SK-N-SH (cell line): ENCODE results near the gene LAIR2. TPM values are rescaled to one million over a fixed set of nuclear protein-coding genes. Genes with fewer than 3 reads are reported as not detected.

ENCODE experiments used
- CTCF ChIA-PET: fragments of 300-600, 350-600 bp; formaldehyde crosslinking; extraction: SDS; loops from one replicate; lab custom pipeline; 2021; lab: Yijun Ruan, JAX
- POLR2A ChIA-PET: fragments of 350-600 bp; sonication (Branson Sonifier 250); formaldehyde crosslinking; extraction: SDS; loops from one replicate; lab custom pipeline; 2020; ENCODE audit warnings: antibody characterized with exemption, inconsistent platforms; lab: Yijun Ruan, JAX
- DNase-seq: peaks from one replicate; pipeline ENCODE4 v3.0.0; 2012
- H2AFZ ChIP-seq: fragments of 200-600 bp; sonication (generic); 2 replicates; pipeline ENCODE4 v1.8.1; 2016; ENCODE audit warnings: antibody characterized with exemption, mild to moderate bottlenecking, low read depth
- H3F3A ChIP-seq: fragments of 200-600 bp; sonication (generic); replicated peaks from 2 replicates; pipeline ENCODE3; 2016; ENCODE audit warnings: antibody characterized with exemption, mild to moderate bottlenecking; ENCODE audit not compliant: insufficient read depth
- H3K27ac ChIP-seq, 2 experiments: fragments of 200-500 bp in 1 of 2; fragments of 200-600 bp in 1 of 2; sonication (Bioruptor generic) in 1 of 2; sonication (generic), shearing (Covaris generic) in 1 of 2; 2 replicates each; pipeline versions ENCODE4 v1.5.1 to v1.6.1; 2014 to 2016; ENCODE audit warnings: low read depth in 2 of 2, inconsistent platforms in 1 of 2, low read length in 1 of 2, mild to moderate bottlenecking in 1 of 2, mixed read lengths in 1 of 2
- H3K27me3 ChIP-seq: fragments of 200-600 bp; sonication (generic), shearing (Covaris generic); 2 replicates; pipeline ENCODE4 v1.6.1; 2016; ENCODE audit warnings: mixed run types; ENCODE audit not compliant: insufficient read depth
- H3K36me3 ChIP-seq, 2 experiments: fragments of 200-500 bp in 1 of 2; fragments of 200-600 bp in 1 of 2; sonication (Bioruptor generic) in 1 of 2; sonication (generic) in 1 of 2; replicated peaks in 1 of 2; 2 replicates each; pipeline versions ENCODE3 to v1.5.1; 2014 to 2016; ENCODE audit warnings: low read length in 1 of 2, mild to moderate bottlenecking in 1 of 2; ENCODE audit not compliant: insufficient read depth in 2 of 2, control insufficient read depth in 1 of 2
- H3K4me1 ChIP-seq, 2 experiments: fragments of 200-500 bp in 1 of 2; fragments of 200-600 bp in 1 of 2; sonication (Bioruptor generic) in 1 of 2; sonication (generic), shearing (Covaris generic) in 1 of 2; 2 replicates each; pipeline versions ENCODE4 v1.5.1 to v1.6.1; 2014 to 2016; ENCODE audit warnings: low read depth in 1 of 2, low read length in 1 of 2, mixed run types in 1 of 2; ENCODE audit not compliant: insufficient read depth in 2 of 2, control insufficient read depth in 1 of 2
- H3K4me2 ChIP-seq: fragments of 200-600 bp; sonication (generic), shearing (Covaris generic); 2 replicates; pipeline ENCODE4 v1.6.1; 2017; ENCODE audit warnings: mixed run types
- H3K4me3 ChIP-seq, 2 experiments: fragments of 200-500 bp in 1 of 2; fragments of 200-600 bp in 1 of 2; sonication (Bioruptor generic) in 1 of 2; sonication (generic), shearing (Covaris generic) in 1 of 2; 2 replicates each; pipeline versions ENCODE4 v1.5.1 to v1.8.1; 2014 to 2016; ENCODE audit warnings: low read depth in 2 of 2, inconsistent platforms in 1 of 2, low read length in 1 of 2, mild to moderate bottlenecking in 1 of 2, mixed read lengths in 1 of 2, moderate library complexity in 1 of 2
- H3K79me2 ChIP-seq: fragments of 200-600 bp; sonication (generic); 2 replicates; pipeline ENCODE4 v1.8.1; 2017; ENCODE audit warnings: mild to moderate bottlenecking; ENCODE audit not compliant: insufficient read depth
- H3K9ac ChIP-seq: fragments of 200-600 bp; sonication (generic); 2 replicates; pipeline ENCODE4 v1.6.1; 2017; ENCODE audit warnings: mixed run types
- H3K9me2 ChIP-seq: fragments of 200-600 bp; sonication (generic); 2 replicates; pipeline ENCODE4 v1.6.1; 2017; ENCODE audit warnings: mixed run types
- H3K9me3 ChIP-seq: fragments of 200-600 bp; sonication (generic); 2 replicates; pipeline ENCODE4 v1.6.1; 2017; ENCODE audit warnings: mixed run types, mild to moderate bottlenecking, moderate library complexity
- H4K20me1 ChIP-seq: fragments of 200-600 bp; sonication (generic); 2 replicates; pipeline ENCODE4 v1.6.1; 2017; ENCODE audit warnings: mild to moderate bottlenecking, mixed run types; ENCODE audit not compliant: insufficient read depth
- CTCF ChIP-seq: fragments of 200-600 bp; sonication (generic); IDR thresholded peaks from 2 replicates; pipeline ENCODE4 v1.6.1; 2017; ENCODE audit warnings: antibody characterized with exemption, mild to moderate bottlenecking, moderate library complexity
- ELF1 ChIP-seq: IDR thresholded peaks from 2 replicates; pipeline ENCODE4 v1.4.0; 2012
- EP300 ChIP-seq, 2 experiments: IDR thresholded peaks; 2 replicates each; pipeline versions ENCODE4 v1.4.0 to v1.6.1; 2012; ENCODE audit warnings: borderline replicate concordance in 1 of 2, low read depth in 1 of 2, low read length in 1 of 2
- FOXJ3 ChIP-seq: sonication (generic); formaldehyde crosslinking; IDR thresholded peaks from 2 replicates; pipeline ENCODE4 v1.5.1; 2020; ENCODE audit warnings: mild to moderate bottlenecking, missing genetic modification reagents
- IRF3 ChIP-seq: fragments of 150-350 bp; IDR thresholded peaks from 2 replicates; pipeline ENCODE4 v1.6.1; 2016; ENCODE audit warnings: mild to moderate bottlenecking, low read depth, low read length
- MAX ChIP-seq: IDR thresholded peaks from 2 replicates; pipeline ENCODE4 v1.4.0; 2012; ENCODE audit warnings: low read depth
- NRF1 ChIP-seq: IDR thresholded peaks from 2 replicates; pipeline ENCODE4 v1.6.1; 2012; ENCODE audit warnings: low read depth, mild to moderate bottlenecking, low read length
- PBX3 ChIP-seq: IDR thresholded peaks from 2 replicates; pipeline ENCODE4; 2012
- RAD21 ChIP-seq: IDR thresholded peaks from 2 replicates; pipeline ENCODE4 v1.6.1; 2012; ENCODE audit warnings: mild to moderate bottlenecking, low read length
- REST ChIP-seq: IDR thresholded peaks from 2 replicates; pipeline ENCODE4 v1.6.1; 2012; ENCODE audit warnings: mild to moderate bottlenecking, low read depth, low read length, moderate library complexity
- SMC3 ChIP-seq: IDR thresholded peaks from 2 replicates; pipeline ENCODE4 v1.6.1; 2012; ENCODE audit warnings: low read depth, low read length, improper control_type of control experiment
- TAF1 ChIP-seq: IDR thresholded peaks from 2 replicates; pipeline ENCODE4 v1.6.1; 2012; ENCODE audit warnings: low read depth, mild to moderate bottlenecking, low read length, moderate library complexity, borderline replicate concordance
- TCF12 ChIP-seq: IDR thresholded peaks from 2 replicates; pipeline ENCODE4 v1.4.0; 2012
- USF2 ChIP-seq: fragments of 150-350 bp; IDR thresholded peaks from 2 replicates; pipeline ENCODE4 v1.6.1; 2017; ENCODE audit warnings: antibody characterized with exemption, low read length, low read depth, borderline replicate concordance
- YY1 ChIP-seq: IDR thresholded peaks from 2 replicates; pipeline ENCODE4 v1.4.0; 2012; ENCODE audit warnings: low read depth, mild to moderate bottlenecking
- WGBS: methylation state at CpG from one replicate; pipeline ENCODE4 v1.1.6; 2017; ENCODE audit warnings: low lambda C conversion rate; 5-methylcytosine and 5-hydroxymethylcytosine counted together
- polyA plus RNA-seq, 3 experiments: library from polyadenylated mRNA; depleted of rRNA; stranded (reverse); fragments of >200 nt; gene quantifications; 2 replicates each; pipeline ENCODE4 v1.2.3, GENCODE V29; 2012

The LAIR2 gene
- polyA plus RNA-seq, 1 of the 3 experiments (the other 2 are of a cell fraction), result not detected

GRCh38 chr19:54458648-54459281, 43.9 kb upstream of the LAIR2 start:
- H3K79me2 ChIP-seq, result peaks cover 16% of the 10 kb centered on the region; the same call in 1 of the 2 replicates
- CTCF ChIA-PET, result no interaction called here
- H3K27me3 ChIP-seq, result no peaks in the 10 kb centered on the region
- TF ChIP-seq ELF1 (no peak), FOXJ3 (CRISPR knock-in tag) (no peak), SMC3 (no peak), NRF1 (no peak)
- peaks cover 11% of the 10 kb centered on the region for H3F3A ChIP-seq
- no peaks in the 10 kb centered on the region for H3K9me3 ChIP-seq
- no peak overlapping the region for H3K4me3 ChIP-seq
- 92% methylated on average over 10 of the region's 11 CpGs for WGBS
- H2AFZ ChIP-seq, result no peak overlapping the region
- no peak for DNase-seq
- H3K9ac ChIP-seq, result no peak overlapping the region
- H3K27ac ChIP-seq, result no peak overlapping the region
- H4K20me1 ChIP-seq, result peaks cover 51% of the 10 kb centered on the region
- H3K36me3 ChIP-seq, result peaks cover 16 to 74% of the 10 kb centered on the region in 2 experiments
- H3K4me1 ChIP-seq, result peaks cover 0 to 11% of the 10 kb centered on the region in 2 experiments; a peak in 1 of 4 replicates
- H3K4me2 ChIP-seq, result no peak overlapping the region
- no peaks in the 10 kb centered on the region for H3K9me2 ChIP-seq
- POLR2A ChIA-PET, result no interaction called here

- Histone ChIP-seq H3K4me3 (no peak overlapping the region), H3K9me2 (no peaks in the 10 kb centered on the region), H3K4me1 (peaks cover 0 to 17% of the 10 kb centered on the region in 2 experiments; a peak in 1 of 4 replicates), H3K4me2 (no peak overlapping the region), H3K9me3 (no peaks in the 10 kb centered on the region), H3K9ac (no peak overlapping the region), H3F3A (peaks cover 15% of the 10 kb centered on the region), H3K36me3 (peaks cover 9 to 66% of the 10 kb centered on the region in 2 experiments), H2AFZ (no peak overlapping the region), H3K79me2 (peaks cover 15% of the 10 kb centered on the region; the same call in 1 of the 2 replicates), H3K27ac (no peak overlapping the region), H3K27me3 (no peaks in the 10 kb centered on the region), H4K20me1 (peaks cover 43% of the 10 kb centered on the region)
- no peak for DNase-seq
- CTCF ChIA-PET, result interaction anchor here (0.7 kb wide), 1 partner anchor 22 kb away, joined by 3 read pairs; no protein-coding TSS in a partner anchor
- 97% methylated on average over 8 of the region's 16 CpGs for WGBS
- POLR2A ChIA-PET, result interaction anchor here (4.5 kb wide), 1 partner anchor 11 kb away, joined by 24 read pairs; the partner anchor contains the start of gene LENG8
- TF ChIP-seq RAD21 (no peak), TAF1 (no peak), REST (no peak), PBX3 (no peak), EP300 (IDR thresholded peaks at IDR 0.05; ENCODE audit: borderline replicate concordance in 1 of 2, low read depth in 1 of 2, low read length in 1 of 2) (no peak), NRF1 (no peak), YY1 (no peak), TCF12 (no peak), FOXJ3 (CRISPR knock-in tag) (no peak), IRF3 (no peak), USF2 (no peak), ELF1 (no peak), CTCF (no peak), MAX (no peak)
Observed at GRCh38 chr19:54459282-54460229, 43.1 kb upstream of the LAIR2 start.
